ENCODE results near the gene ARX.

Gene ARX

GRCh38 chrX:24996096-24996709, 19.6 kb downstream of the ARX start:
- DNase-seq, result no peak

DNA sequence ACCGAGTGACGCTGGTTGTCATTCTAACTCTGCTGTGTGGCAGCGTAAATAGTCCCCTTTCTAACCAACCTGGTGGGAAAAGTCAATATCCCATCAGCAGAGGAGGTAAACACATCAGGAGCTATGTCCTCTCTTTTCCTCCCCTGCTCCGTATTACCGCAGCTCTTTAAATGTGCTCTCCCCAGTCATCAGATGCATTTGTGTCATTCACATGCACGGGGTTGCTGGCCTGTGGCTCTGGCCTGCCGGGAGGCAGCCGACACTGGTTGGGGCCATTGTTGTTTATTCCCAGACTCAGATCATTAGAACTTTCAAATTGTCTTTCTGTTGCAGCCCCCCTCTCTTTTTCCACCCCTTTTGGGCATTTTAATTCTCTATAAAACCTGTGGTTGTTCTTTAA, 21.9 kb downstream of the ARX start:
- DNase-seq, result no peak

- peak; percentile 35 for DNase-seq
Measured at GRCh38 chrX:24990535-24990934, 25.2 kb downstream of the ARX start.

DNA sequence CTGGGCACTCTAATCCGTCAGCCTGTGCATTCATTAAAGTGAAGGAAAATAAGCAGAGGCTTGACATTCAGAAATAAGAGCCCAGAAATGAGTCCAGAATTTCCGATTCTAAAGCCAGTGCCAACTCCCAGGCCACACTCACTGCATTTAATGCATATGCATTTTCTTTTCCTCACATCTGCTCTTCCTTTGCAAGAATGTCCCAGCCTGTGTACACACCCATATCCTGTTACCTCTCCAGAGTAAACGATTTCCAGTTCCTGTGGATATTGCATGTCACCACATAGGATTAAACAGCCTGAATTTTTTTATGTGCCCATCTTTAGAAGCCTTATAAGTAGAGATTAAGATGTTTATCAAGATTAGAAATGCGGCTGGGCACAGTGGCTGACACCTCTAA, 27.5 kb downstream of the ARX start:
- DNase-seq, result no peak

GRCh38 chrX:24987731-24988130, 28.0 kb downstream of the ARX start:
- no peak for DNase-seq

DNA sequence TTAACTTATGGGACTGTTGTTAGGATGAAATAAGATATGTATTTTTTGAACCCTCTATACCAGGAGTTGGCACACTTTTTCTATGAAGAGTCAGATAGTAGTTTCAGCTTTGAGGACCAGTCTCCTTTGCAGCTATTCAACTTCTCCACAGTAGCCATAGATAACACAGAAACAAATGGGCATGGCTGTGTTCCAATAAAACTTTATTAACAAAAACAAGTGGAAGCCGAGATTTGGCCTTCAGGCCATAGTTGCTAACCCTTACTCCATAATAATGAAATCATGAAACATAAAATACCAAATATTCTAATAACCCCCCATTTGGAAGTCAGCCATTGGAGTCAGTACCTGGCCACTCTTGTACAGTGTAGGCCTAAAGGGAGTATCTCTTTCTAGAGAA, 30.6 kb downstream of the ARX start:
- DNase-seq, result no peak

DNA sequence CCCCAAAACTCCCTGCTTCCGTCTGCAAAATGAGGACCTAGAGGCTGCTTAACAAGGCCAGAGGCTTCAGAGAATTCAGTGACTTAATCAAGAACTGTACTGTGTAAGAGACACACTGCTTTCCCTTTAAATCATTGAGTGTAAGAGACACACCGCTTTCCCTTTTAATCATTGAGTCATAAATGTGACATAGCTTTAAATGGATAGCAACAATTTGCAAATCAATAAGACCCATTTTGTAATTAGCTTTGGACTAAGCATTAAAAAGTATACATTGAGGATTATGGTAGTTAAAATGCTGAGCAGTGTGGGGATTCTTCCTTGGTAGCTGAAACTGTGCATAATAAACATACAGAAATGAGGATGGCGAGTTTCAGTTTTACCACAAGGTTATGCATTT, 31.8 kb downstream of the ARX start:
- DNase-seq, result no peak

DNA sequence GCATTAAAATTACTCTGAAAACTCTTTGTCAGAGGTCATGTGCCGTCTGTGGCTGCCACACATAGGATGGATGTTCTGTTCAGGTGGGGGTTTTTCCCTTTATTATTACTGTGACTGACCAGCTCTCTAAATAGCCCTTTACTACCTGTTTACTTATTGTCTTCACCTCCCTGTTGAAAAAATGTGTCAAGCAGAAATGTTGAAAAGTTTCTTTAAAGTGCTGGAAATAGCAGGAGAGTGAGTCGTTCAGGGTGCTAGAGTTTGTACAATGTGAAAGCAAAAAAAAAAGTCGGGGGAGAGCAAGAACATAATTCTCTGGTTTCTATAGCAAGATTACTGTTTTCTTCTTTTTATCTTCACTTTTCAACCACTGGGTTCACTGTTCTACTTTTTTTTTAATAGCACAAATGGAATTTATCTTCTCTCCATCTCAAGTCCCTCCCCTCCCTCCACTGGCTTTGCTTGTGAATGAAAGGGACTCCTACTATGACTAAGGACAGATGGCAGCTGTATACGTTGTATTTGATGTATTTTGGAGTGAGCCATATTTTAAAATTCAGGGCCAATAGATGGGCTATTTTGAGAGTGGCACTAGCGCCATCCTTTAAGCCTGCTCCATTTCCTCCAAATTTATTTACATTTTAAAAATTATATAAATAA, 33.3 kb downstream of the ARX start:
- DNase-seq, result no peak

DNA sequence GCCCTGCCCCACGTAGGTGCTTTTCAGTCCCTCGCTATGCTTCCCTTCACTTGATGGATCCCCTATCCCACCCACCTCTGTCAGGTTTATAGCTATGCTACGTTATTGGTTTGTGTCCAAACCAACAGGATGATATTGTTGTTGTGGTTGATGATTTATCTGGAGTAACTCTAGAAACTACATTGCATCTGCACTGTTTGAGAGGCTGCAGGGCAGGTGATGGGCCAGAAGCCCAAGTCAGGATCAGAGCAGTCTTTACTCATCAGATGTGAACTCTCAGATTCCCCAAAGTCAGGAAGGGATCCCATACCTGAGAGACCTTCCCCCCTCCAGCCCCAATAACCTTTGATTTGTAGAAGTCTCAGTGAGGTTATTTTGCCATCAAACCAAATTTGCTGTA, 34.7 kb downstream of the ARX start:
- no peak for DNase-seq

- no peak for DNase-seq
Measured at GRCh38 chrX:24979081-24979480, 36.7 kb downstream of the ARX start.

DNA sequence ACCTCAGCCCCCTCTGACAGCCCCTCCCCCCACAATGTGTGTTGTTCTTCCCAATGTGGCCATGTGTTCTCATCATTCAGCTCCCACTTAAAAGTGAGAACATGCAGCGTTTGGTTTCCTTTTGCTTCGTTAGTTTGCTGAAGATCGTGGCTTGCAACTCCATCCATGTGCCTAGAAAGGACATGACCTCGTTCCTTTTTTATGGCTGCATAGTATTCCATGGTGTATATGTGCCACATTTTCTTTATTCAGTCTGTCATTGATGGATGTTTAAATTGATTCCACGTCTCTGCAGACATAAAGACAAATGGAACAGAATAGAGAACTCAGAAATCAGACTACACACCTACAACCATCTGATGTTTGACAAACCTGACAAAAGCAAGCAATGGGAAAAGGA, 46.0 kb downstream of the ARX start:
- no peak for DNase-seq

DNA sequence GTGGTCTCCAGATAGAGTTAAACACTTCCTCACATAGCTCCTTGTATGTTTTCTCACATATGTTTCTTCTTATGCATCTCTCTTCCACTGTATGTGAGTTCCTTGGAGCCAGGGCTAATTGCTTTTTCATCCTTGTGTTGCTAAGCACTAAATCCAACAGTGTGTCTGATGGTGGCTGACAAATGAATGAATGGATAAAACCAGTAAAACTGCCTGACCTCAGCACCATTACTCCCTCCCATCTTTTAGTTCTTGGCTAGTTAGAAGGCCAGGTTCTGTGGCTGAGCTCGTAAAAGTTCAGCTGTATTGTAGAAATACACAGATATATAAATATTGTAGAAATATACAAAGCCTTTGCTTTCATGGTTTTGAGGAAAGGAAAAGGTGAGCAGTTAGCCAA, 50.4 kb downstream of the ARX start:
- no peak for DNase-seq

- no peak for DNase-seq
Measured at GRCh38 chrX:24963823-24964222, 51.9 kb downstream of the ARX start.

DNA sequence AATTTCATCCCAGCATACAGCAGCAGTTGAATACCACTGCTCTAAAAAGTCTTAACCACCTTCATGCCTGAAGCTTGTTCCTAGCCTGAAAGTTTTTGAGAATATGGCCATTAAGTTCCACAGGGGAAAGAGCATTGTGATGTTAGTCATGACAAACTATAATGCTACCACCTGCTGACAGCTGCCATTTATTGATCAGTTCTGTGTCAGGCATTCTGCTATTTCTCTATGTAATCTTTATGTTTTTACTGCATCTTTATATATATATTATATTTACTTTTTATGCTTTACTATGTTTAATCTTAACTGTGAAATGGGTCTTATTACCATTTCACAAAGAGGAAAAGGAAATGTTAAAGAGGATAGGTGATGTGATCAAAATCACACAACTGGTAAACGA, 54.0 kb downstream of the ARX start:
- no peak for DNase-seq

DNA sequence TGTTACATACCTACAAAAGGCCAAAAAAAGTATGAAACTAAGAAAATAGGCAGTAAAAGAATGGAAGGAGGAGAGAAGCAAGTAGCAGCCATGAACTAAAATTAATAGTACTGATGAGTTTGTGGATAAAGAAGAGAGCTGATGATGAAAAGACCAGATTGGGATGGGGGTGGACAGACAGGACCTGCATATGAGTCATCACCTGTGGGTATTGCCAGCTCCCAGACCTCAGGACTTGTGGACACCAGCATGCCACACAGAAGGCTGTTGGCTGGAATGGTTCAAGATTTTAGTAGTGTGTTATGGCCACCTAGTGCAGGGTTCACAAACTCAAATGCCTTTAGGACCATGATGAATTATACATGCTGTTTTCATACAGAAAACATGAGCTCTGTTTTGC, 58.9 kb downstream of the ARX start:
- no peak for DNase-seq

- no peak for DNase-seq
Measured at GRCh38 chrX:24955372-24955930, 60.3 kb downstream of the ARX start.

GRCh38 chrX:24954732-24955131, 61.0 kb downstream of the ARX start:
- DNase-seq, result no peak
